Upper lobe of left lung (tissue), 6 donors: ENCODE results near the gene RAPGEF1. TPM values are rescaled to one million over a fixed set of nuclear protein-coding genes. Genes with fewer than 3 reads are reported as not detected.

ENCODE experiments used
- ATAC-seq, 2 donors: fragments of 200-7000 bp; cut with Tn5 transposase; one replicate each; pipeline ENCODE4 v1.9.1; 2022; ENCODE audit warnings: mild to moderate bottlenecking in 2 of 2, moderate library complexity in 2 of 2; ENCODE audit not compliant: low FRiP score in 2 of 2
- DNase-seq, 2 donors: peaks; one replicate each; pipeline ENCODE4 v3.0.0-alpha.2; 2019 to 2020
- H3K27ac ChIP-seq, 4 donors: fragments of 200-600 bp; sonication (generic); one replicate each; pipeline ENCODE4 v1.5.1; 2016 to 2019
- H3K27me3 ChIP-seq, 4 donors: fragments of 200-600 bp; sonication (generic); one replicate each; pipeline ENCODE4 v1.5.1; 2017 to 2019
- H3K36me3 ChIP-seq, 4 donors: fragments of 200-600 bp; sonication (generic); one replicate each; pipeline ENCODE4 v1.5.1; 2016 to 2019
- H3K4me1 ChIP-seq, 4 donors: fragments of 200-600 bp; sonication (generic); one replicate each; pipeline ENCODE4 v1.5.1; 2018 to 2019
- H3K4me3 ChIP-seq, 4 donors: fragments of 200-600 bp; sonication (generic); one replicate each; pipeline ENCODE4 v1.5.1; 2017 to 2019; ENCODE audit warnings: mild to moderate bottlenecking in 2 of 4, moderate library complexity in 1 of 4
- H3K9me3 ChIP-seq, 4 donors: fragments of 200-600 bp; sonication (generic); one replicate each; pipeline ENCODE4 v1.5.1; 2018 to 2019
- EP300 ChIP-seq, 4 donors: sonication (generic); formaldehyde crosslinking; IDR thresholded peaks; one replicate each; pipeline ENCODE4 v1.5.1; 2017; ENCODE audit warnings: antibody characterized with exemption in 4 of 4, control low read depth in 2 of 4
- POLR2A ChIP-seq, 4 donors: fragments of 450-650 bp; IDR thresholded peaks; one replicate each; pipeline ENCODE4 v1.5.1; 2016 to 2017; ENCODE audit warnings: antibody characterized with exemption in 4 of 4, mild to moderate bottlenecking in 2 of 4
- POLR2AphosphoS5 ChIP-seq, 2 donors: sonication (generic); formaldehyde crosslinking; IDR thresholded peaks; one replicate each; pipeline ENCODE4 v1.5.1; 2017; ENCODE audit warnings: antibody characterized with exemption in 2 of 2
- WGBS, 2 donors: methylation state at CpG; one replicate each; pipeline ENCODE4 v1.1.5; 2017 to 2018; 5-methylcytosine and 5-hydroxymethylcytosine counted together
- total RNA-seq, 6 donors: library from RNA; depleted of rRNA in 4 of 6; stranded (reverse); fragments of >200 nt in 4 of 6; gene quantifications; one replicate each; pipeline versions ENCODE4 v1.1.0 to v1.2.1, GENCODE V29; 2016 to 2021
- TF ChIP-seq, protein P1 (sequence below), 6 experiments: fragments of 450-650 bp in 4 of 6; fragments of 200-600 bp in 2 of 6; sonication (generic) in 2 of 6; IDR thresholded peaks; one replicate each; pipeline ENCODE4 v1.5.1; 2016 to 2019; ENCODE audit warnings: antibody characterized with exemption in 6 of 6
- donor health status: DM: no; HTN: no; CAD: no; lungs with moderate emphysema.
- donor health status: DM: no; HTN: yes; CAD: no; lungs with severe emphysema.

RAPGEF1 gene
- total RNA-seq, 6 donors from 2014 or later: 82.8 to 161 (median 96.8) TPM

DNA sequence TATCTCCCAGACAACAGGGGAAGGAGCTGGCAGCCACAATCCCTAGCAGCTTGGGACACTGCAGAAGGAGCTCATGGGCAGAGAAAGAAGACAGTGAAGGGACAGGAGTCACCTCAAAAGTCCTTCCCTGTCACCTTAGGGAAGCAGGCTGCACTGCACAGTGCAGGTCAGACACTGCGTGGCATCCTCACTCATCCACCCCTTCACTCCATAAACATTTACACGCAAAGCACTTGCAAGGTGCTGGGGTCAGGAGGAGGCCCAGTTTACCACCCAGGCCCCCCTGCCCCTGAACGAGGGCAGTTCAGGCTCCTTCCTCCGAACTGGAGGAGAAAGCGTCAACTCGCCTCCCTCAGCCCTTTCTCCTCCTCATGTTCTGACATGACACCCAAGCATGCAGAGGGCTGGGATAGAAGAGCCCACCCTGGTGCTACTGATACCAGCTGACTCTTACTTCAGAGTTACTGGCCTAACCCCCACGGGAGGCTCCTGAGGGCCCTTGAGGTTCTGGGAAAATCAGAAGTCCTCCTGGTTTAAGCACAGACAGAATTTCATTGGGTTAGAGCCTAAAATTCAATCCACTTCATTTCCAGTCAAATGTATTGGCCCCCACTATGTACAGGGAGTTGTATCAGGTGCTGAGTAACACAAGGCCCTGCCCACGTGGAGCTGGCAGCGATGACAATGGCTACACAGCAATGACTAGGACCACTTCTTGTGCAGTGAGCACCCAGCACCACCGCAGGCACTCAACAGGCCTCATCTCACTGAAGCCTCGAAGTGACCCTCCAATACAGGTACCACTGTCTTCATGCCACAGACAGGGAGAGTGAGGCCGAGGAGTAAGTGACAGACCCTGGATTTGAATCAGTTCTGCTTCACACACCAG lies 70.4 kb downstream of the RAPGEF1 start:
- 74 to 82% methylated on average over 12 of the region's 12 CpGs for WGBS, 2 donors
- ATAC-seq (peak in 1 of 2 donors; percentile 1), DNase-seq (no peak)
- Histone ChIP-seq H3K4me3 (no peak overlapping the region), H3K4me1 (peaks cover 62 to 79% (median 71%) of the 10 kb centered on the region in 4 donors), H3K27me3 (no peaks in the 10 kb centered on the region), H3K27ac (peak overlapping the region; percentile 79 to 91 (median 86)), H3K36me3 (no peaks in the 10 kb centered on the region), H3K9me3 (no peaks in the 10 kb centered on the region)
- no peak for TF ChIP-seq POLR2A (IDR thresholded peaks at IDR 0.05)
- TF ChIP-seq POLR2AphosphoS5 (IDR thresholded peaks at IDR 0.05): no peak
- TF ChIP-seq EP300 (IDR thresholded peaks at IDR 0.05): no peak
- TF ChIP-seq, protein P1, sequence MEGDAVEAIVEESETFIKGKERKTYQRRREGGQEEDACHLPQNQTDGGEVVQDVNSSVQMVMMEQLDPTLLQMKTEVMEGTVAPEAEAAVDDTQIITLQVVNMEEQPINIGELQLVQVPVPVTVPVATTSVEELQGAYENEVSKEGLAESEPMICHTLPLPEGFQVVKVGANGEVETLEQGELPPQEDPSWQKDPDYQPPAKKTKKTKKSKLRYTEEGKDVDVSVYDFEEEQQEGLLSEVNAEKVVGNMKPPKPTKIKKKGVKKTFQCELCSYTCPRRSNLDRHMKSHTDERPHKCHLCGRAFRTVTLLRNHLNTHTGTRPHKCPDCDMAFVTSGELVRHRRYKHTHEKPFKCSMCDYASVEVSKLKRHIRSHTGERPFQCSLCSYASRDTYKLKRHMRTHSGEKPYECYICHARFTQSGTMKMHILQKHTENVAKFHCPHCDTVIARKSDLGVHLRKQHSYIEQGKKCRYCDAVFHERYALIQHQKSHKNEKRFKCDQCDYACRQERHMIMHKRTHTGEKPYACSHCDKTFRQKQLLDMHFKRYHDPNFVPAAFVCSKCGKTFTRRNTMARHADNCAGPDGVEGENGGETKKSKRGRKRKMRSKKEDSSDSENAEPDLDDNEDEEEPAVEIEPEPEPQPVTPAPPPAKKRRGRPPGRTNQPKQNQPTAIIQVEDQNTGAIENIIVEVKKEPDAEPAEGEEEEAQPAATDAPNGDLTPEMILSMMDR (IDR thresholded peaks at IDR 0.05): no peak

DNA sequence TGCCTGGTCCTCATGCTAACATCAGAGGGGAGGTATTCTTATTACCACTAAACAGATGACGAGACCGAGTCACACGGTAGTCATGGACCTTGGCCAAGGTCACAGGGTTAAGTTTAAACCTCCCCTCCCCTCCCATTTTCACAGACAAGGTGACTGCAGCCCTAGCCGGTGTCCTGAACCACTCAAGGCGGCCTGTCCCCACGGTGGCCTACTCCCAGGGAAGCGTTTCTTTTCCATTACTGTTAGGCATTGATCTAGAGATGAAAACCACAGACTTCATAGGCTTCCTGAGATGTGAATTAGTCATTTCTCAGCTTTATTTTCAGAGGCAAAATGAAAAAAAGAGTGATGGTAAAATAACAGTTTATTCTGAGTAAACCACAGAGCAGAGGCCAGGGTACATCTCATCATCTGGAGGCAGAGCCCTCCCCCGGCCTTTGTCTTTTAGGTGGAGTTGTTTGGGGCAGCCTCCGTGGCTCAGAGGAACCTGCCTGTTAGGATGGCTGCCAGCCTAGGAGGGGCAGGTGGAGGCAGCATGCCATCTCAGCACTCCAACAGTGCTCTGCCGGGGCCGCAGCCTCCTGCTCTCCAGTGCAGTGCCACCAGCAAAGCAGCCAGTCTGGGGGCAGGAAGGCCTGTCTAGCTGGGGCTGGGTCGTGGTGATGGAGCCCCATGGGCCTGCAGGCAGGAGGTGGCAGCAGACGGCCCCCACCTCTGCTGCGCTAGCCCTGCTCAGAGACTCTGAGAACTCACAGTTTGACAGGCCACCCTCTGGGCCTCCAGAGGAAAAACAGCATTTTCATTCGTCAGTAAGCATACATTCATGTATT lies 71.2 kb downstream of the RAPGEF1 start:
- peak; percentile 58 to 66 for DNase-seq
- TF ChIP-seq EP300 (IDR thresholded peaks at IDR 0.05) (no peak), POLR2A (IDR thresholded peaks at IDR 0.05) (peak in 1 of 4 donors; percentile 18), POLR2AphosphoS5 (IDR thresholded peaks at IDR 0.05) (no peak)
- TF ChIP-seq, protein P1 (IDR thresholded peaks at IDR 0.05): peak in 1 of 6 experiments; percentile 15
- H3K9me3 ChIP-seq: no peaks in the 10 kb centered on the region
- peaks cover 62 to 72% (median 64%) of the 10 kb centered on the region in 4 donors for H3K4me1 ChIP-seq
- 25 to 32% methylated on average over 10 to 15 of the region's 15 CpGs for WGBS, 2 donors
- no peaks in the 10 kb centered on the region for H3K27me3 ChIP-seq
- peak; percentile 16 to 52 for ATAC-seq
- peak overlapping the region; percentile 79 to 91 (median 86) for H3K27ac ChIP-seq
- H3K4me3 ChIP-seq: no peak overlapping the region
- no peaks in the 10 kb centered on the region for H3K36me3 ChIP-seq

DNA sequence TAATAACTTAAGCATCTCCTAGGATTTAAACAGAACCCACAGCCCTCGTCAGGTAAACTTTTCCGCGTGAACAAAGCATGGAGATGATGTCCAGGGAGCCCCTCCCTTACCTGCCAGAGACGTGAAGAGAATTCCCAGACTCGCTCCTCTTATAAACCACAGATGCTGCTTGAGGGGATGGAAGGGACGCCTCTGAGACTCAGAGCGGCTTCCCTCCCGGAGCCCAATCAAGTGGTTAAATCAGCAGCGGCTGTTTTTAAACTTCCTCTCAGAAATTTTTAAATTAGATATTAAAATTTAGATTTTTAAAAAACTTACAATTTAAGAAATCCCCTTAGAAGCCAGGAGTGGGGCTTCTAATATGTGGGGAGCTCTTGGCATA lies 71.8 kb downstream of the RAPGEF1 start:
- 71 to 78% methylated on average over 9 of the region's 9 CpGs for WGBS, 2 donors
- H3K9me3 ChIP-seq: no peaks in the 10 kb centered on the region
- peaks cover 58 to 66% (median 62%) of the 10 kb centered on the region in 4 donors for H3K4me1 ChIP-seq
- no peak overlapping the region for H3K4me3 ChIP-seq
- H3K27me3 ChIP-seq: no peaks in the 10 kb centered on the region
- TF ChIP-seq POLR2AphosphoS5 (IDR thresholded peaks at IDR 0.05) (no peak), EP300 (IDR thresholded peaks at IDR 0.05) (no peak), POLR2A (IDR thresholded peaks at IDR 0.05) (no peak)
- TF ChIP-seq, protein P1 (IDR thresholded peaks at IDR 0.05): no peak
- H3K27ac ChIP-seq: peak overlapping the region; percentile 79 to 91 (median 86)
- DNase-seq (no peak), ATAC-seq (no peak)
- no peaks in the 10 kb centered on the region for H3K36me3 ChIP-seq

- 76 to 78% methylated on average over 7 of the region's 7 CpGs for WGBS, 2 donors
- H3K27ac ChIP-seq: peak overlapping the region; percentile 79 to 91 (median 86)
- ATAC-seq: peak; percentile 32 to 71
- no peak overlapping the region for H3K4me3 ChIP-seq
- TF ChIP-seq POLR2AphosphoS5 (IDR thresholded peaks at IDR 0.05) (peak in 1 of 2 donors; percentile 7), EP300 (IDR thresholded peaks at IDR 0.05) (no peak), POLR2A (IDR thresholded peaks at IDR 0.05) (no peak)
- H3K9me3 ChIP-seq: no peaks in the 10 kb centered on the region
- no peaks in the 10 kb centered on the region for H3K27me3 ChIP-seq
- DNase-seq: peak in 1 of 2 donors; percentile 54
- H3K36me3 ChIP-seq: no peaks in the 10 kb centered on the region
- H3K4me1 ChIP-seq: peaks cover 54 to 61% (median 58%) of the 10 kb centered on the region in 4 donors
Measured at GRCh38 chr9:131667576-131667975, 72.3 kb downstream of the RAPGEF1 start.

- 84 to 88% methylated on average over 8 of the region's 8 CpGs for WGBS, 2 donors
- no peaks in the 10 kb centered on the region for H3K9me3 ChIP-seq
- ATAC-seq: no peak
- no peak for DNase-seq
- H3K4me1 ChIP-seq: peaks cover 47 to 59% (median 54%) of the 10 kb centered on the region in 4 donors
- H3K27me3 ChIP-seq: no peaks in the 10 kb centered on the region
- peak overlapping the region; percentile 79 to 91 (median 86) for H3K27ac ChIP-seq
- no peaks in the 10 kb centered on the region for H3K36me3 ChIP-seq
- TF ChIP-seq POLR2AphosphoS5 (IDR thresholded peaks at IDR 0.05): peak in 1 of 2 donors; percentile 26
- no peak for TF ChIP-seq POLR2A (IDR thresholded peaks at IDR 0.05)
- no peak overlapping the region for H3K4me3 ChIP-seq
Measured at GRCh38 chr9:131666774-131667173, 73.1 kb downstream of the RAPGEF1 start.
